Measurements from ENCODE around the gene NDUFB10.
"Not testable (repeated sequence)": the region's sequence is repeated elsewhere in the genome, so short reads cannot be mapped to it uniquely, and the experiment has no call there.

NDUFB10 gene

GRCh38 chr16:1919327-1919998, 39.9 kb upstream of the NDUFB10 start:
- in situ Hi-C loops (cut with MboI; ENCODE audit: low pct_unique_long_range_greater_than_20kb, low sequenced_read_pairs, unreplicated experiment): no loop called here
- no peak for TF ChIP-seq CTCF (IDR thresholded peaks at IDR 0.05; ENCODE audit: extremely low read depth, insufficient read depth, missing control alignments)
- no peak for DNase-seq (ENCODE audit: low spot score)

GRCh38 chr16:1920122-1920521, 39.2 kb upstream of the NDUFB10 start:
- DNase-seq (ENCODE audit: low spot score); in situ Hi-C loops (cut with MboI; ENCODE audit: low pct_unique_long_range_greater_than_20kb, low sequenced_read_pairs, unreplicated experiment): not testable (repeated sequence)

- TF ChIP-seq CTCF (IDR thresholded peaks at IDR 0.05; ENCODE audit: extremely low read depth, insufficient read depth, missing control alignments): no peak
- in situ Hi-C loops (cut with MboI; ENCODE audit: low pct_unique_long_range_greater_than_20kb, low sequenced_read_pairs, unreplicated experiment): no loop called here
- DNase-seq (ENCODE audit: low spot score): no peak
Measured at GRCh38 chr16:1920727-1921171, 38.6 kb upstream of the NDUFB10 start.

GRCh38 chr16:1922357-1922756, 37.0 kb upstream of the NDUFB10 start:
- in situ Hi-C loops (cut with MboI; ENCODE audit: low pct_unique_long_range_greater_than_20kb, low sequenced_read_pairs, unreplicated experiment): no loop called here
- no peak for TF ChIP-seq CTCF (IDR thresholded peaks at IDR 0.05; ENCODE audit: extremely low read depth, insufficient read depth, missing control alignments)
- no peak for DNase-seq (ENCODE audit: low spot score)

- in situ Hi-C loops (cut with MboI; ENCODE audit: low pct_unique_long_range_greater_than_20kb, low sequenced_read_pairs, unreplicated experiment): no loop called here
Measured at GRCh38 chr16:1923299-1924034, 35.9 kb upstream of the NDUFB10 start.

GRCh38 chr16:1924095-1924494, 35.2 kb upstream of the NDUFB10 start:
- no peak for TF ChIP-seq CTCF (IDR thresholded peaks at IDR 0.05; ENCODE audit: extremely low read depth, insufficient read depth, missing control alignments)
- in situ Hi-C loops (cut with MboI; ENCODE audit: low pct_unique_long_range_greater_than_20kb, low sequenced_read_pairs, unreplicated experiment): no loop called here

More at GRCh38 chr16:1923299-1924034, 35.9 kb upstream of the NDUFB10 start:
- TF ChIP-seq CTCF (IDR thresholded peaks at IDR 0.05; ENCODE audit: extremely low read depth, insufficient read depth, missing control alignments): peak; percentile 25
- no peak for DNase-seq (ENCODE audit: low spot score)

GRCh38 chr16:1926271-1926670, 33.1 kb upstream of the NDUFB10 start:
- DNase-seq (ENCODE audit: low spot score): no peak
- in situ Hi-C loops (cut with MboI; ENCODE audit: low pct_unique_long_range_greater_than_20kb, low sequenced_read_pairs, unreplicated experiment): no loop called here
- TF ChIP-seq CTCF (IDR thresholded peaks at IDR 0.05; ENCODE audit: extremely low read depth, insufficient read depth, missing control alignments): no peak

More at GRCh38 chr16:1924095-1924494, 35.2 kb upstream of the NDUFB10 start:
- DNase-seq (ENCODE audit: low spot score): no peak
